Neuronal stem cell (in vitro differentiated cells): Measurements from ENCODE around the gene CHD6.
A peak's percentile ranks its signal among the peaks of the same experiment; 100 is the strongest.

Experiments
- DNase-seq: peaks from one replicate; pipeline ENCODE4 v3.0.0-alpha.2; 2013; ENCODE audit warnings: low spot score
- H2AFZ ChIP-seq: one replicate; pipeline ENCODE4 v1.6.1; 2013; ENCODE audit warnings: mild to moderate bottlenecking, low read length, inconsistent platforms
- H2AK5ac ChIP-seq: 2 replicates; pipeline ENCODE4 v1.6.1; 2013; ENCODE audit warnings: low read depth, mild to moderate bottlenecking, inconsistent platforms, low read length, moderate library complexity, mixed read lengths
- H2BK120ac ChIP-seq: 2 replicates; pipeline ENCODE4 v1.6.1; 2013; ENCODE audit warnings: low read depth, mild to moderate bottlenecking, inconsistent platforms, low read length, moderate library complexity, mixed read lengths
- H2BK12ac ChIP-seq: one replicate; pipeline ENCODE4 v1.6.1; 2013; ENCODE audit warnings: low read length, inconsistent platforms
- H2BK15ac ChIP-seq: 2 replicates; pipeline ENCODE4 v1.6.1; 2013; ENCODE audit warnings: mild to moderate bottlenecking, low read length, inconsistent platforms, mixed read lengths
- H2BK5ac ChIP-seq: one replicate; pipeline ENCODE4 v1.6.1; 2013; ENCODE audit warnings: inconsistent platforms, mild to moderate bottlenecking, low read length, moderate library complexity
- H3K14ac ChIP-seq: one replicate; pipeline ENCODE4 v1.6.1; 2013; ENCODE audit warnings: low read length, inconsistent platforms
- H3K18ac ChIP-seq: 2 replicates; pipeline ENCODE4 v1.6.1; 2013; ENCODE audit warnings: low read length, inconsistent platforms
- H3K23ac ChIP-seq: 2 replicates; pipeline ENCODE4 v1.6.1; 2013; ENCODE audit warnings: low read depth, mild to moderate bottlenecking, mixed read lengths, low read length, inconsistent platforms; ENCODE audit not compliant: poor library complexity
- H3K27ac ChIP-seq: replicated peaks from 3 replicates; pipeline ENCODE4 v1.5.1; 2013; ENCODE audit warnings: low read length, inconsistent platforms
- H3K27me3 ChIP-seq, 3 experiments: 2 replicates each; pipeline ENCODE4 v1.6.1; 2013; ENCODE audit warnings: low read length in 3 of 3, mild to moderate bottlenecking in 2 of 3, inconsistent platforms in 1 of 3, low read depth in 1 of 3, mixed read lengths in 1 of 3, moderate library complexity in 1 of 3; ENCODE audit not compliant: control insufficient read depth in 3 of 3, insufficient read depth in 3 of 3
- H3K36me3 ChIP-seq, 2 donors: replicated peaks in 1 of 2; 2 replicates each; pipeline ENCODE4 v1.6.1; 2013; ENCODE audit warnings: low read length in 2 of 2; ENCODE audit not compliant: control insufficient read depth in 2 of 2, insufficient read depth in 2 of 2
- H3K4ac ChIP-seq: 2 replicates; pipeline ENCODE4 v1.6.1; 2013; ENCODE audit warnings: inconsistent platforms, mild to moderate bottlenecking, low read length, moderate library complexity
- H3K4me1 ChIP-seq, 2 donors: 1 replicate in 1 of 2; 2 replicates in 1 of 2; pipeline ENCODE4 v1.6.1; 2013; ENCODE audit warnings: low read length in 2 of 2, low read depth in 1 of 2; ENCODE audit not compliant: control insufficient read depth in 2 of 2, insufficient read depth in 1 of 2
- H3K4me2 ChIP-seq: one replicate; pipeline ENCODE4 v1.6.1; 2013; ENCODE audit warnings: mild to moderate bottlenecking, low read length, inconsistent platforms; ENCODE audit not compliant: insufficient read depth, poor library complexity, severe bottlenecking
- H3K4me3 ChIP-seq, 2 donors: 2 replicates each; pipeline ENCODE4 v1.5.1; 2013; ENCODE audit warnings: low read length in 2 of 2, mild to moderate bottlenecking in 2 of 2, inconsistent platforms in 1 of 2, moderate library complexity in 1 of 2
- H3K79me1 ChIP-seq: one replicate; pipeline ENCODE4 v1.6.1; 2013; ENCODE audit warnings: low read depth, mild to moderate bottlenecking, inconsistent platforms, low read length, moderate library complexity
- H3K9ac ChIP-seq: one replicate; pipeline ENCODE4 v1.6.1; 2013; ENCODE audit warnings: mild to moderate bottlenecking, low read depth, low read length, inconsistent platforms; ENCODE audit not compliant: poor library complexity
- H3K9me3 ChIP-seq, 2 donors: replicated peaks in 1 of 2; 2 replicates each; pipeline versions ENCODE3 to v1.6.1; 2013; ENCODE audit warnings: low read length in 2 of 2, mild to moderate bottlenecking in 2 of 2, inconsistent platforms in 1 of 2, low read depth in 1 of 2, mixed read lengths in 1 of 2, moderate library complexity in 1 of 2; ENCODE audit not compliant: control insufficient read depth in 2 of 2, insufficient read depth in 1 of 2
- H4K8ac ChIP-seq: one replicate; pipeline ENCODE4 v1.6.1; 2013; ENCODE audit warnings: low read depth, mild to moderate bottlenecking, inconsistent platforms, low read length, moderate library complexity
- H4K91ac ChIP-seq: one replicate; pipeline ENCODE4 v1.6.1; 2013; ENCODE audit warnings: low read length, low read depth, mild to moderate bottlenecking, inconsistent platforms; ENCODE audit not compliant: poor library complexity
- WGBS, 2 donors: extraction: QIAGEN DNeasy Blood & Tissue Kit; methylation state at CpG; one replicate each; pipeline ENCODE4 v1.1.7; 2013; ENCODE audit warnings: missing lambda C conversion rate in 2 of 2, mixed read lengths in 1 of 2; ENCODE audit not compliant: insufficient read length in 2 of 2, insufficient replicate concordance in 1 of 2; ENCODE audit errors: extremely low coverage in 2 of 2; 5-methylcytosine and 5-hydroxymethylcytosine counted together

CHD6 gene

DNA sequence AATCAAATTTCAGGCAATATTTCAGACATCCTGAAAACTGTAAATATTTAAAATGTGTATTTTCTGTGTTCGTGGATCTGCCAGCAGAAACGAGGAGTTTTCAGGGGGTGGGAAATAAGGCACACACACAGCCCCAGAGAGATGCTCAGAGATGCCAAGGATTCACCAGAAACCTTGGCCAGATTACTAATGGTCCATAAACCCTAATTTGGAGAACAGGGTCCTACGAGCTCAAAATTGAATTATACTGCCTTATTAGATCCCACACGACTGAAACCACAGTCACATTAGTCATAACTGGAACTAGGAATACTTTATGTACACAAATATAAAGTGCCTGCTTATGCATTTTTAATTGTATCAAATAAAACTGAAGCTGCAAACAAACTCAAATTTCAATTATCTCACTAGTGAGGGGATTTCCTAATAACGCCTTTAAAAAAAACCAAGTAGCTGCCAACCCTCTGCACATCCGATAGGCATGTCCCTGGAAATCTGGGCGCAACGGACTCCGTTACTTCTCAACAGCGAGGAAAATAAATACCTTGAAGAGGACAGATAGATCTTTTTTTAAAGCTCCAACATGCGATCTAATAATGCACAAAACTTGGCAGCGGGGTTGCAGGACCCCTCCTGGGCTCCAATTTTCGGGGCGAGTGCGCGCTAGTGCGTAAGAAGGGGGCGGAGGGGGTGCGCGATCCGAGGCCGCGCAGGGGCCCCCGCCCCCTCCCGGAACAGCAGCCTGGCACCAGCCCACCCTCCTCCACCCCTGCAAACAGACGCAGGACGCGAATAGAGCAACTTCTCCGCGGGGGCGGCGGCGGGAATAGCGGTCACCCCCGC is 897 bp downstream of the CHD6 start:
- Histone ChIP-seq H3K27ac (peak overlapping the region; percentile 91), H2BK15ac (no peak overlapping the region), H3K36me3 (no peaks in the 10 kb centered on the region), H3K4me3 (peak overlapping the region; percentile 80 to 94), H3K4ac (no peak overlapping the region), H2AFZ (peak overlapping the region; percentile 75), H3K9ac (no peak overlapping the region), H4K8ac (no peak overlapping the region), H3K14ac (no peak overlapping the region), H2BK120ac (no peak overlapping the region), H3K4me2 (peak overlapping the region; percentile 38), H3K18ac (no peak overlapping the region), H3K27me3 (peaks cover 0 to 30% (median 0%) of the 10 kb centered on the region in 3 experiments), H2BK5ac (peak overlapping the region; percentile 27), H3K9me3 (peaks cover 0 to 4% of the 10 kb centered on the region in 2 donors), H2BK12ac (no peak overlapping the region), H4K91ac (no peak overlapping the region), H3K4me1 (peaks cover 3 to 7% of the 10 kb centered on the region in 2 donors), H3K23ac (no peak overlapping the region), H2AK5ac (no peak overlapping the region), H3K79me1 (no peaks in the 10 kb centered on the region)
- WGBS, 2 donors: no CpG with 5 or more reads among the region's 35 CpGs
- DNase-seq: peak; percentile 30

DNA sequence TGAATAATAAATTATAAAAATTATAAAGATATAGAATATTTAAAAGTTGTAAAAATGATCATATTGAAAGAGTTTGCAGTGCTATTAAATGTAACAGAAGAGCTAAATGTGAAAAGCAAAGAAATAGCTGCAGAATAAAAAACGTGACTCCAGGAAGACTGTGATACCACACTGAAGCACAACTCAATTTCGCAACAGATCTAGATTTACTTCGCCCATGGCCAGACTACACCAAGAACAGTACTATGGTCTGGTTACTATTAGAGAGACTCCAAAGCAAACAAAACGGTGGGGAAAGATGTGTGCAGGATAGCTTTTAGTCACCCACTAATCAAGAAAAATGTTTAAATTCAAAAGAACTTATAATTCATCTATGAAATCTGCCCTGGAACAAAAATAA is 1.9 kb downstream of the CHD6 start:
- peaks cover 0 to 19% (median 0%) of the 10 kb centered on the region in 3 experiments for H3K27me3 ChIP-seq
- H3K4me3 ChIP-seq: no peak overlapping the region
- H3K4me1 ChIP-seq: peaks cover 3 to 7% of the 10 kb centered on the region in 2 donors
- H3K79me1 ChIP-seq: no peaks in the 10 kb centered on the region
- H2BK12ac ChIP-seq: no peak overlapping the region
- no peak for DNase-seq
- no peak overlapping the region for H3K4me2 ChIP-seq
- H3K4ac ChIP-seq: no peak overlapping the region
- H4K8ac ChIP-seq: no peak overlapping the region
- peaks cover 0 to 4% of the 10 kb centered on the region in 2 donors for H3K9me3 ChIP-seq
- no peak overlapping the region for H3K9ac ChIP-seq
- no peak overlapping the region for H3K14ac ChIP-seq
- H3K18ac ChIP-seq: no peak overlapping the region
- H2AFZ ChIP-seq: no peak overlapping the region
- no peak overlapping the region for H2BK120ac ChIP-seq
- H4K91ac ChIP-seq: no peak overlapping the region
- no peak overlapping the region for H3K27ac ChIP-seq
- no peak overlapping the region for H3K23ac ChIP-seq
- no peak overlapping the region for H2AK5ac ChIP-seq
- WGBS, 2 donors: no CpG with 5 or more reads among the region's 4 CpGs
- H2BK15ac ChIP-seq: no peak overlapping the region
- no peaks in the 10 kb centered on the region for H3K36me3 ChIP-seq
- H2BK5ac ChIP-seq: no peak overlapping the region

DNA sequence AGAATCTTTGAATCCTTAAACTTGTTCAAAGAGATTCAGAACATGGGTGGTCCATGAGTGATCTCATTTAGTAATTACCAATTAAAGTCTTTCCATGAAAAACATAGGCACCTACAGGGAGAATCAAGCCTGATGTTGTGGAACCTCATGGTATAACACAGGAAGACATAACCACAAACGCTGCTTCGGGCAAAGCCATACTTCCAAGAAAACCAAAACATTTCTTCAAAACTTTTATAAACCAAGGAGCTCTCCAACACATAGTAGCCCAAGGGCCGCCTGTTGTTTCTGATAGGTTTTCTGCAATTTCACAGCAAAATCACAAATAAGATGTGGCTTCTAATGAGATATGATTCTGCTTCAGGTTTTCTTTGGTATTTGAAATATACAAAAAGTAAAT is 2.5 kb downstream of the CHD6 start:
- no peaks in the 10 kb centered on the region for H3K36me3 ChIP-seq
- no peak overlapping the region for H2BK120ac ChIP-seq
- no peak overlapping the region for H3K23ac ChIP-seq
- peaks cover 0 to 14% (median 0%) of the 10 kb centered on the region in 3 experiments for H3K27me3 ChIP-seq
- DNase-seq: no peak
- no peak overlapping the region for H2BK15ac ChIP-seq
- no peak overlapping the region for H2BK12ac ChIP-seq
- H3K4me3 ChIP-seq: no peak overlapping the region
- H3K18ac ChIP-seq: no peak overlapping the region
- H3K4me2 ChIP-seq: no peak overlapping the region
- no peak overlapping the region for H4K8ac ChIP-seq
- H3K4me1 ChIP-seq: peaks cover 3 to 7% of the 10 kb centered on the region in 2 donors
- peaks cover 0 to 4% of the 10 kb centered on the region in 2 donors for H3K9me3 ChIP-seq
- no peak overlapping the region for H2BK5ac ChIP-seq
- H3K14ac ChIP-seq: no peak overlapping the region
- no peak overlapping the region for H2AK5ac ChIP-seq
- no peak overlapping the region for H2AFZ ChIP-seq
- no peak overlapping the region for H3K9ac ChIP-seq
- no CpG with 5 or more reads among the region's 3 CpGs for WGBS, 2 donors
- no peak overlapping the region for H4K91ac ChIP-seq
- no peak overlapping the region for H3K4ac ChIP-seq
- no peak overlapping the region for H3K27ac ChIP-seq
- no peaks in the 10 kb centered on the region for H3K79me1 ChIP-seq

DNA sequence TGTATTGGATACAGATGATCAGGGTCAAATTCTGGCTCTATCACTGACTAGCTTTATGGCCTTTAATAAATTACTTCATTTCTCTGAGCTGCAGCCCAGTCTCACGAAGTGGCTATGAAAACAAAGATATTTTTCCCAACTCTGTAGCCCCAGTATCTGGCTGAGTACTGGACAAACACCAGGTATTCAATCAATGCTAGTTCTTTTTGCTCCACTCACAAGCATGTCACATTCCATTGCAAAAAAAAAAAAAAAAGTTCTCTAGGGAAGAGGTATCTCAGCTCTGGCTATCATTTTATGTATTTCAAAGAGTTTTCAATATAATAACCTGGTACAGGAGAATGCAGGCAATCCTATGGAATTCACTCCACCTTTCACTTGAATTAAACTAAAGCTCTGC is 3.1 kb downstream of the CHD6 start:
- Histone ChIP-seq H3K4me2 (no peak overlapping the region), H2BK120ac (no peak overlapping the region), H3K79me1 (no peaks in the 10 kb centered on the region), H4K8ac (no peak overlapping the region), H3K18ac (no peak overlapping the region), H3K4ac (no peak overlapping the region), H3K23ac (no peak overlapping the region), H3K27ac (no peak overlapping the region), H3K9ac (no peak overlapping the region), H3K9me3 (peaks cover 0 to 4% of the 10 kb centered on the region in 2 donors), H2AK5ac (no peak overlapping the region), H4K91ac (no peak overlapping the region), H3K36me3 (no peaks in the 10 kb centered on the region), H3K27me3 (peaks cover 0 to 11% (median 0%) of the 10 kb centered on the region in 3 experiments), H3K4me3 (no peak overlapping the region), H2BK15ac (no peak overlapping the region), H2BK12ac (no peak overlapping the region), H3K4me1 (peaks cover 3 to 7% of the 10 kb centered on the region in 2 donors), H3K14ac (no peak overlapping the region), H2AFZ (no peak overlapping the region), H2BK5ac (no peak overlapping the region)
- DNase-seq: no peak
- WGBS, 2 donors: no CpG with 5 or more reads among the region's 1 CpG
